Measurements from ENCODE around the gene MAST4. TPM values are rescaled to one million over a fixed set of nuclear protein-coding genes. Genes with fewer than 3 reads are reported as not detected.

Gene MAST4
- total RNA-seq, 4 donors from 2014 or later = 8.2 to 203 (median 35.5) TPM

GRCh38 chr5:66963559-66963971 lies 367.4 kb downstream of the MAST4 start:
- TF ChIP-seq CTCF (IDR thresholded peaks at IDR 0.05) (no peak), POLR2A (IDR thresholded peaks at IDR 0.05) (no peak)
- no peak for DNase-seq
- H3K9me3 ChIP-seq = no peaks in the 10 kb centered on the region
- H3K27ac ChIP-seq = no peak overlapping the region
- no peaks in the 10 kb centered on the region for H3K36me3 ChIP-seq
- H3K4me3 ChIP-seq = no peak overlapping the region
- peaks cover 0 to 5% of the 10 kb centered on the region in 2 donors for H3K4me1 ChIP-seq
- H3K27me3 ChIP-seq = no peaks in the 10 kb centered on the region
- intact Hi-C loops (cut with DNase I; ENCODE audit: low total_unique reads) = no loop called here

GRCh38 chr5:66966439-66966838 lies 370.2 kb downstream of the MAST4 start:
- Histone ChIP-seq H3K9me3 (no peaks in the 10 kb centered on the region), H3K27me3 (no peaks in the 10 kb centered on the region), H3K4me1 (no peaks in the 10 kb centered on the region), H3K4me3 (no peak overlapping the region), H3K36me3 (no peaks in the 10 kb centered on the region), H3K27ac (no peak overlapping the region)
- no peak for DNase-seq
- intact Hi-C loops (cut with DNase I; ENCODE audit: low total_unique reads) = no loop called here
- TF ChIP-seq POLR2A (IDR thresholded peaks at IDR 0.05) = no peak
- no peak for TF ChIP-seq CTCF (IDR thresholded peaks at IDR 0.05)

GRCh38 chr5:66967102-66967501 lies 370.9 kb downstream of the MAST4 start:
- TF ChIP-seq POLR2A (IDR thresholded peaks at IDR 0.05) = no peak
- TF ChIP-seq CTCF (IDR thresholded peaks at IDR 0.05) = no peak
- no peak overlapping the region for H3K27ac ChIP-seq
- H3K4me3 ChIP-seq = no peak overlapping the region
- H3K36me3 ChIP-seq = no peaks in the 10 kb centered on the region
- intact Hi-C loops (cut with DNase I; ENCODE audit: low total_unique reads) = no loop called here
- H3K9me3 ChIP-seq = no peaks in the 10 kb centered on the region
- H3K4me1 ChIP-seq = no peaks in the 10 kb centered on the region
- DNase-seq = no peak
- H3K27me3 ChIP-seq = no peaks in the 10 kb centered on the region

- H3K36me3 ChIP-seq = no peaks in the 10 kb centered on the region
- H3K27me3 ChIP-seq = no peaks in the 10 kb centered on the region
- intact Hi-C loops (cut with DNase I; ENCODE audit: low total_unique reads) = no loop called here
- no peak for DNase-seq
- no peak overlapping the region for H3K27ac ChIP-seq
- H3K9me3 ChIP-seq = no peaks in the 10 kb centered on the region
- TF ChIP-seq POLR2A (IDR thresholded peaks at IDR 0.05) (no peak), CTCF (IDR thresholded peaks at IDR 0.05) (no peak)
- H3K4me1 ChIP-seq = no peaks in the 10 kb centered on the region
- H3K4me3 ChIP-seq = no peak overlapping the region
Measured at GRCh38 chr5:66967826-66968262, 371.7 kb downstream of the MAST4 start.

- no peak for TF ChIP-seq CTCF (IDR thresholded peaks at IDR 0.05)
- TF ChIP-seq POLR2A (IDR thresholded peaks at IDR 0.05) = no peak
- DNase-seq = no peak
- Histone ChIP-seq H3K27me3 (no peaks in the 10 kb centered on the region), H3K4me3 (no peak overlapping the region), H3K4me1 (no peaks in the 10 kb centered on the region), H3K9me3 (no peaks in the 10 kb centered on the region), H3K27ac (no peak overlapping the region), H3K36me3 (no peaks in the 10 kb centered on the region)
- intact Hi-C loops (cut with DNase I; ENCODE audit: low total_unique reads) = no loop called here
Measured at GRCh38 chr5:66969484-66969883, 373.3 kb downstream of the MAST4 start.

Measured in uterus (tissue), 4 donors.